ENCODE results near the gene TRNT1.

The TRNT1 gene

GRCh38 chr3:3189961-3190360 is 63.2 kb downstream of the TRNT1 start:
- no peak for TF ChIP-seq CTCF (IDR thresholded peaks at IDR 0.05; ENCODE audit: extremely low read depth, missing control alignments)
- DNase-seq (ENCODE audit: low spot score) = no peak

- DNase-seq (ENCODE audit: low spot score) = no peak
- TF ChIP-seq CTCF (IDR thresholded peaks at IDR 0.05; ENCODE audit: extremely low read depth, missing control alignments) = no peak
Observed at GRCh38 chr3:3191675-3192285, 65.0 kb downstream of the TRNT1 start.

- no peak for DNase-seq (ENCODE audit: low spot score)
- no peak for TF ChIP-seq CTCF (IDR thresholded peaks at IDR 0.05; ENCODE audit: extremely low read depth, missing control alignments)
Observed at GRCh38 chr3:3192286-3192675, 65.5 kb downstream of the TRNT1 start.

GRCh38 chr3:3194861-3195260 is 68.1 kb downstream of the TRNT1 start:
- no peak for DNase-seq (ENCODE audit: low spot score)
- TF ChIP-seq CTCF (IDR thresholded peaks at IDR 0.05; ENCODE audit: extremely low read depth, missing control alignments) = no peak

GRCh38 chr3:3196148-3196861 is 69.6 kb downstream of the TRNT1 start:
- TF ChIP-seq CTCF (IDR thresholded peaks at IDR 0.05; ENCODE audit: extremely low read depth, missing control alignments) = no peak
- no peak for DNase-seq (ENCODE audit: low spot score)
